Fibroblast of pulmonary artery (primary cell): ENCODE results near the gene EML6.

Source experiments
- DNase-seq: peaks from one replicate; pipeline ENCODE4 v3.0.0-alpha.2; 2010; ENCODE audit warnings: low read depth
- H3K4me3 ChIP-seq: replicated peaks from 2 replicates; pipeline ENCODE4 v1.5.1; 2011; ENCODE audit warnings: low read depth, mild to moderate bottlenecking, control low read depth, low read length, moderate library complexity
- CTCF ChIP-seq: IDR thresholded peaks from 2 replicates; pipeline ENCODE4 v1.5.1; 2011; ENCODE audit warnings: mild to moderate bottlenecking, control low read depth, low read length, inconsistent platforms; ENCODE audit errors: missing control alignments

The EML6 gene

GRCh38 chr2:54752439-54752838 lies 29.0 kb downstream of the EML6 start:
- no peak overlapping the region for H3K4me3 ChIP-seq
- TF ChIP-seq CTCF = no peak
- no peak for DNase-seq

- no peak for DNase-seq
- no peak for TF ChIP-seq CTCF
- H3K4me3 ChIP-seq = no peak overlapping the region
These were observed 32.3 kb downstream of the EML6 start for GRCh38 chr2:54755641-54756326.

- no peak for TF ChIP-seq CTCF
- H3K4me3 ChIP-seq = no peak overlapping the region
- DNase-seq = peak; percentile 64
These were observed 34.0 kb downstream of the EML6 start for GRCh38 chr2:54757500-54757899.

- TF ChIP-seq CTCF = no peak
- DNase-seq = no peak
- no peak overlapping the region for H3K4me3 ChIP-seq
These were observed 35.5 kb downstream of the EML6 start for GRCh38 chr2:54758951-54759350.

GRCh38 chr2:54760310-54760709 lies 36.8 kb downstream of the EML6 start:
- no peak overlapping the region for H3K4me3 ChIP-seq
- no peak for DNase-seq
- no peak for TF ChIP-seq CTCF

- DNase-seq = no peak
- H3K4me3 ChIP-seq = no peak overlapping the region
- TF ChIP-seq CTCF = peak; percentile 32
These were observed 40.3 kb downstream of the EML6 start for GRCh38 chr2:54763636-54764291.

GRCh38 chr2:54767921-54768320 lies 44.5 kb downstream of the EML6 start:
- no peak for TF ChIP-seq CTCF
- no peak overlapping the region for H3K4me3 ChIP-seq
- peak; percentile 77 for DNase-seq
